ENCODE results near the gene UBE2I. TPM values are rescaled to one million over a fixed set of nuclear protein-coding genes. Genes with fewer than 3 reads are reported as not detected.

The UBE2I gene
- total and polyA plus RNA-seq, 7 donors: 38.4 to 95.3 (median 54.5) TPM

GRCh38 chr16:1322407-1322806 lies 13.0 kb downstream of the UBE2I start:
- H3K27ac ChIP-seq: no peak overlapping the region
- no peaks in the 10 kb centered on the region for H3K27me3 ChIP-seq
- no peak for DNase-seq
- H3K4me3 ChIP-seq: no peak overlapping the region
- H3K9me3 ChIP-seq: no peaks in the 10 kb centered on the region
- TF ChIP-seq, protein P1, sequence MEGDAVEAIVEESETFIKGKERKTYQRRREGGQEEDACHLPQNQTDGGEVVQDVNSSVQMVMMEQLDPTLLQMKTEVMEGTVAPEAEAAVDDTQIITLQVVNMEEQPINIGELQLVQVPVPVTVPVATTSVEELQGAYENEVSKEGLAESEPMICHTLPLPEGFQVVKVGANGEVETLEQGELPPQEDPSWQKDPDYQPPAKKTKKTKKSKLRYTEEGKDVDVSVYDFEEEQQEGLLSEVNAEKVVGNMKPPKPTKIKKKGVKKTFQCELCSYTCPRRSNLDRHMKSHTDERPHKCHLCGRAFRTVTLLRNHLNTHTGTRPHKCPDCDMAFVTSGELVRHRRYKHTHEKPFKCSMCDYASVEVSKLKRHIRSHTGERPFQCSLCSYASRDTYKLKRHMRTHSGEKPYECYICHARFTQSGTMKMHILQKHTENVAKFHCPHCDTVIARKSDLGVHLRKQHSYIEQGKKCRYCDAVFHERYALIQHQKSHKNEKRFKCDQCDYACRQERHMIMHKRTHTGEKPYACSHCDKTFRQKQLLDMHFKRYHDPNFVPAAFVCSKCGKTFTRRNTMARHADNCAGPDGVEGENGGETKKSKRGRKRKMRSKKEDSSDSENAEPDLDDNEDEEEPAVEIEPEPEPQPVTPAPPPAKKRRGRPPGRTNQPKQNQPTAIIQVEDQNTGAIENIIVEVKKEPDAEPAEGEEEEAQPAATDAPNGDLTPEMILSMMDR (IDR thresholded peaks at IDR 0.05): no peak
- no peak for TF ChIP-seq POLR2AphosphoS5 (IDR thresholded peaks at IDR 0.05)
- TF ChIP-seq POLR2A (IDR thresholded peaks at IDR 0.05): no peak
- no peak for TF ChIP-seq EP300 (IDR thresholded peaks at IDR 0.05)
- no peaks in the 10 kb centered on the region for H3K4me1 ChIP-seq
- H3K36me3 ChIP-seq: peaks cover 53 to 92% (median 64%) of the 10 kb centered on the region in 4 donors
- intact Hi-C loops (cut with DNase I): no loop called here
- WGBS, 2 donors: 93 to 96% methylated on average over 8 of the region's 8 CpGs

GRCh38 chr16:1323296-1324239 lies 14.1 kb downstream of the UBE2I start:
- H3K4me3 ChIP-seq: no peak overlapping the region
- no peaks in the 10 kb centered on the region for H3K4me1 ChIP-seq
- no peak for DNase-seq
- peaks cover 44 to 84% (median 53%) of the 10 kb centered on the region in 4 donors for H3K36me3 ChIP-seq
- H3K27ac ChIP-seq: no peak overlapping the region
- no peaks in the 10 kb centered on the region for H3K27me3 ChIP-seq
- WGBS, 2 donors: 83 to 88% methylated on average over 35 of the region's 35 CpGs
- TF ChIP-seq POLR2AphosphoS5 (IDR thresholded peaks at IDR 0.05) (no peak), EP300 (IDR thresholded peaks at IDR 0.05) (no peak), POLR2A (IDR thresholded peaks at IDR 0.05) (no peak)
- TF ChIP-seq, protein P1 (IDR thresholded peaks at IDR 0.05): no peak
- H3K9me3 ChIP-seq: no peaks in the 10 kb centered on the region
- intact Hi-C loops (cut with DNase I): no loop called here

- H3K27ac ChIP-seq: no peak overlapping the region
- DNase-seq: no peak
- H3K9me3 ChIP-seq: no peaks in the 10 kb centered on the region
- TF ChIP-seq EP300 (IDR thresholded peaks at IDR 0.05) (no peak), POLR2AphosphoS5 (IDR thresholded peaks at IDR 0.05) (no peak), POLR2A (IDR thresholded peaks at IDR 0.05) (no peak)
- TF ChIP-seq, protein P1 (IDR thresholded peaks at IDR 0.05): no peak
- intact Hi-C loops (cut with DNase I): no loop called here
- H3K27me3 ChIP-seq: no peaks in the 10 kb centered on the region
- peaks cover 36 to 76% (median 45%) of the 10 kb centered on the region in 4 donors for H3K36me3 ChIP-seq
- H3K4me1 ChIP-seq: no peaks in the 10 kb centered on the region
- WGBS, 2 donors: 85 to 87% methylated on average over 22 of the region's 22 CpGs
- no peak overlapping the region for H3K4me3 ChIP-seq
These were observed 14.9 kb downstream of the UBE2I start for GRCh38 chr16:1324286-1324826.

GRCh38 chr16:1325261-1325660 lies 15.8 kb downstream of the UBE2I start:
- H3K36me3 ChIP-seq: peaks cover 27 to 67% (median 36%) of the 10 kb centered on the region in 4 donors
- no peak overlapping the region for H3K4me3 ChIP-seq
- H3K9me3 ChIP-seq: no peaks in the 10 kb centered on the region
- DNase-seq: no peak
- no peaks in the 10 kb centered on the region for H3K27me3 ChIP-seq
- no peak overlapping the region for H3K27ac ChIP-seq
- no peak for TF ChIP-seq POLR2A (IDR thresholded peaks at IDR 0.05)
- no peak for TF ChIP-seq EP300 (IDR thresholded peaks at IDR 0.05)
- TF ChIP-seq POLR2AphosphoS5 (IDR thresholded peaks at IDR 0.05): no peak
- TF ChIP-seq, protein P1 (IDR thresholded peaks at IDR 0.05): no peak
- 88 to 90% methylated on average over 15 of the region's 15 CpGs for WGBS, 2 donors
- intact Hi-C loops (cut with DNase I): no loop called here
- no peaks in the 10 kb centered on the region for H3K4me1 ChIP-seq
